Endometrium (tissue), 2 donors: ENCODE measurements around the gene TWIST2.

ENCODE experiments used
- FAIRE-seq: peaks from 2 replicates; lab custom pipeline; 2012; peaks lifted over from hg19 to GRCh38; lab: Jason Lieb, UNC
- donor health status: control.
- donor health status: control.

TWIST2 gene

GRCh38 chr2:238906254-238906935 is 58.5 kb downstream of the TWIST2 start:
- no peak for FAIRE-seq

- FAIRE-seq = no peak
Observed at GRCh38 chr2:238906936-238907716, 59.2 kb downstream of the TWIST2 start.

- no peak for FAIRE-seq
Observed at GRCh38 chr2:238907717-238908173, 59.9 kb downstream of the TWIST2 start.

GRCh38 chr2:238908960-238909951 is 61.4 kb downstream of the TWIST2 start:
- no peak for FAIRE-seq

- no peak for FAIRE-seq
Observed at GRCh38 chr2:238910751-238911351, 63.0 kb downstream of the TWIST2 start.

GRCh38 chr2:238911376-238912227 is 63.7 kb downstream of the TWIST2 start:
- no peak for FAIRE-seq

- no peak for FAIRE-seq
Observed at GRCh38 chr2:238912228-238912915, 64.5 kb downstream of the TWIST2 start.

- FAIRE-seq = no peak
Observed at GRCh38 chr2:238912916-238913875, 65.3 kb downstream of the TWIST2 start.

GRCh38 chr2:238913931-238914647 is 66.2 kb downstream of the TWIST2 start:
- FAIRE-seq = no peak

- FAIRE-seq = no peak
Observed at GRCh38 chr2:238914648-238915015, 66.7 kb downstream of the TWIST2 start.

GRCh38 chr2:238915196-238915595 is 67.3 kb downstream of the TWIST2 start:
- no peak for FAIRE-seq

- no peak for FAIRE-seq
Observed at GRCh38 chr2:238915596-238915995, 67.7 kb downstream of the TWIST2 start.

- no peak for FAIRE-seq
Observed at GRCh38 chr2:238916176-238916874, 68.4 kb downstream of the TWIST2 start.

GRCh38 chr2:238916875-238917590 is 69.1 kb downstream of the TWIST2 start:
- no peak for FAIRE-seq

- FAIRE-seq = no peak
Observed at GRCh38 chr2:238919307-238919706, 71.4 kb downstream of the TWIST2 start.

GRCh38 chr2:238920053-238920452 is 72.2 kb downstream of the TWIST2 start:
- no peak for FAIRE-seq

GRCh38 chr2:238920601-238921001 is 72.7 kb downstream of the TWIST2 start:
- no peak for FAIRE-seq
